ENCODE results near the gene IMPDH2.
A peak's percentile ranks its signal among the peaks of the same experiment; 100 is the strongest.

IMPDH2 gene

DNA sequence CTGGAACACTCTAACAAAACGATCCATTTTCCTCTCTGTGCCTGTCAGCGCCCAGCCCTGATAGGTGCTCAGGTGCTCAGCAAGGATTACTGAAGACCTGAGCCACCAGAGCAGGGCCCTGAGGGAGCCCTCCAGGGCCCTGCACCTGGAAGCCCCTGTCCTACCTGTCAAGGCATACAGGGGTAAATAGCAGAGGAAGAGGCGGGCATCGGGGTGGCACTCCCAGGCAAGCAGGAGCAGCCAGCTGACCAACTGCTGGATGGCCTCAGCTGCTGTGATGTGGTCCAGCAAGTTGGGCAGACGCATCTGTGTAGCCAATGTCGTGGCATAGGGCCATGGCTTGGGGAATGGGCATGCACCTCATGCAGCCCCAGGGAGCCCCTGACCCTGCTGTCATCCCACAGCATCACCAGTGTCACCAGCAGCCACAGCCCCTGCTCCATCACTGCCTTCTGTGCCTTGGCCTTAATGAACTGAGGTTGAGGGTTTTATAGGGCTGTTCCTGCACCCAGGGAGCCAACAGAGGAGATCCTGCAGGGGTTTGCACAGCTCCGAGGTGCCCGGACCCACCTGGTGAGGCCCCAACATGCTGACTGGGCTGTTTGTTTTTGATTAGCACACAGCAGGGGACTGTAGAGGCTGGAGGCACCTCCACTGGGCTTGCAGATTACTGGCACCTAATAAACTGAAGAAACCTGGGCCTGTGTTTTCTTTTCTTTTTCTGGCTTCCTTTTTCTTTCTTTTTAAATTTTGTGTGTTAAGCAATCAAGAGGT is 29.9 kb downstream of the IMPDH2 start:
- no peaks in the 10 kb centered on the region for H3K9me3 Mint-ChIP-seq
- H3K4me3 Mint-ChIP-seq: no peak overlapping the region
- DNase-seq: no peak
- peaks cover 4% of the 10 kb centered on the region for H3K27me3 Mint-ChIP-seq (ENCODE audit: low read depth, poor library complexity)
- TF ChIP-seq, protein P1, sequence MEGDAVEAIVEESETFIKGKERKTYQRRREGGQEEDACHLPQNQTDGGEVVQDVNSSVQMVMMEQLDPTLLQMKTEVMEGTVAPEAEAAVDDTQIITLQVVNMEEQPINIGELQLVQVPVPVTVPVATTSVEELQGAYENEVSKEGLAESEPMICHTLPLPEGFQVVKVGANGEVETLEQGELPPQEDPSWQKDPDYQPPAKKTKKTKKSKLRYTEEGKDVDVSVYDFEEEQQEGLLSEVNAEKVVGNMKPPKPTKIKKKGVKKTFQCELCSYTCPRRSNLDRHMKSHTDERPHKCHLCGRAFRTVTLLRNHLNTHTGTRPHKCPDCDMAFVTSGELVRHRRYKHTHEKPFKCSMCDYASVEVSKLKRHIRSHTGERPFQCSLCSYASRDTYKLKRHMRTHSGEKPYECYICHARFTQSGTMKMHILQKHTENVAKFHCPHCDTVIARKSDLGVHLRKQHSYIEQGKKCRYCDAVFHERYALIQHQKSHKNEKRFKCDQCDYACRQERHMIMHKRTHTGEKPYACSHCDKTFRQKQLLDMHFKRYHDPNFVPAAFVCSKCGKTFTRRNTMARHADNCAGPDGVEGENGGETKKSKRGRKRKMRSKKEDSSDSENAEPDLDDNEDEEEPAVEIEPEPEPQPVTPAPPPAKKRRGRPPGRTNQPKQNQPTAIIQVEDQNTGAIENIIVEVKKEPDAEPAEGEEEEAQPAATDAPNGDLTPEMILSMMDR (IDR thresholded peaks at IDR 0.05): no peak
- H3K36me3 Mint-ChIP-seq (ENCODE audit: low read depth): peaks cover 11% of the 10 kb centered on the region
- H3K4me1 Mint-ChIP-seq: peaks cover 26% of the 10 kb centered on the region
- peak overlapping the region; percentile 6 for H3K27ac Mint-ChIP-seq

DNA sequence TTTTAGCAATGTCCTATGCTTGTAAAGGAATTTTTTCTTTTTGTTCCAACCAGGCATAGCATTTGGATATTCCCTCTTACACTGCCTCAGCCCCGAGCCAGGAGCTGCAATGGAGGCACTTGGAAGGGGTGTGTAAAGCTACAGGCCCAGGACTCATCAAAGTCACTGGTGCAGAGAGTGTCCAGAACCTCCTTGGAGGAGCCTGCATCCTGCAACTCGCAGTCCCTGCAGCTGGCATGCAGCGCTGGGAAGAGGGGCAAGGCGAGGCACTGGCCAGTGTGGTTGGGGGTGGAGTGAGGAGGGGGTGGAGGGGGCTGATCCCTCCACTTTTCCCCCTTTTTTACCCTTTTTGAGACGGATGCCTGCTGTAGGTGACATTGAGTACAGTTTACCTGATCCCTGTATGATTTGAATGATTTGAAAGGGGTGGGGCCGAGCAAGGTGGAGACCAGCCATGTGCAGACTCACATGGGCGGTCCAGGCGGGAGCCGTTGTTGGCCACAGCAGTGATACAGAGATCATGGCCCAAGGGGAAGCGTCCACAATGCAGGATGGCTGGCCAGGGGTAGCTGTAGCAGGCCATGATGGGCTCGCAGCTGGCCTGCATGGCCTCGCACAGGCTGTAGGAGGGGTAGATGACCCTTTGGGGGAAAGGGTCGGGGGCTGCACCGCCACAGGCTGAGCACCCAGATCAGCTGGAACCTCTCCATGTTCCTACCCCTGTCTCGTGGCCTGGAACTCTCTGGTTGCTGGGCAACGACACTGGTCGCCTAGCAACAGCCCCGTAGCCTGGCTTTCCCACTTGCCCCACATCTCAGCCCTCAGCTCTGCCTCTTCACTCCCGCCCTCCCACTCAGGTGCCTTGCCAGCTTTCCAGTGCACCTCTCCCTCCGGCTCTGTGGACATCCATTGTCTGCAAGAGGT is 31.2 kb downstream of the IMPDH2 start:
- Mint-ChIP-seq H3K36me3 (ENCODE audit: low read depth) (peaks cover 11% of the 10 kb centered on the region), H3K9me3 (no peaks in the 10 kb centered on the region), H3K4me1 (peaks cover 26% of the 10 kb centered on the region), H3K27ac (peak overlapping the region; percentile 68), H3K4me3 (no peak overlapping the region), H3K27me3 (ENCODE audit: low read depth, poor library complexity) (peaks cover 6% of the 10 kb centered on the region)
- DNase-seq: peak; percentile 62
- TF ChIP-seq, protein P1 (IDR thresholded peaks at IDR 0.05): no peak

DNA sequence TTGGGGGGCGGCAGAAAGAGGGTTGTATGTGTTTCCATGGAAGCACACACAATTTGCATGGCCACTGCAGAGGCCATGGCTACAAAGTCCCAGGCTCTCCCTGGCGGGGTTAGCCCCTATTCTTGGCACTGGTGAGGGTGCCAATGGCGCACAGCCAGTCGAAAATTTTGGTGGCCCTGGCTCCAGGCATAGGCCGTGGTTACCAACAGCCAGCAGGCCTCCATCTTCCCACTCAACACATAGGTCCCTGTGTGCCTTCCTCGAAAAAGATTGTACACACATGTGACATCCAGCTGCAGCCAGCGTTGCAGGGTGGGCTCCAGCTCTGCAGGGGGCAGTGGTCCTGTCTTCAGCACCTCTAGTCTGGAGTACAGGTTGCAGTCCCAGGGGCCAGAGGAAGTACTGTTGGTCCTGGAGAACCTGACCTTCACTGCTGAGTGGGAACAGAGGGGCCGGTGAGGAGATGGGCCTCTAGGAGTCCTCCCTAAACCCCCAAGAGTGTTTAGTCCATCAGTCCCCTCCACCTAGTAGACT is 32.0 kb downstream of the IMPDH2 start:
- Mint-ChIP-seq H3K27ac (no peak overlapping the region), H3K4me3 (no peak overlapping the region), H3K27me3 (ENCODE audit: low read depth, poor library complexity) (peaks cover 3% of the 10 kb centered on the region), H3K4me1 (peaks cover 26% of the 10 kb centered on the region), H3K9me3 (no peaks in the 10 kb centered on the region), H3K36me3 (ENCODE audit: low read depth) (peaks cover 8% of the 10 kb centered on the region)
- no peak for DNase-seq
- TF ChIP-seq, protein P1 (IDR thresholded peaks at IDR 0.05): no peak

DNA sequence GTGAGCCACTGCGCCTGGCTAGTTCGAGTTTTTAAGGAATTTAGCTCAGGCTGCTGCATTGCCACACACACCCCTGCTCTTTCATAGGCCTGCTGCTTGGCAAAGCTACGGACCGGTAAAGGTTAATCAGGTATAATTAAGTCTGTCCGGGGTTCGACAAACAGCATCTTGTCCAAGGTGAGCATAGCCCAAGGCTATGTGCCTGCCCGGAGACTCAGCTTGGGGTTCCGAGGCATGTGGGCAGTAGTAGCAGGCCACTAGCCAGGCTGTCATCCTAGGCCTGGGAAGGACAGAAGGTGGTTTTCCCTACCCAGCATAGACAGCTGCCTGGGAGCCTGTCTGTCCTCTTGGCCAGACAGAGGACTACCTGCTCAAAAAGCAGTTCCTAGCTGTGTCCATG is 32.6 kb downstream of the IMPDH2 start:
- no peak for DNase-seq
- H3K27ac Mint-ChIP-seq: no peak overlapping the region
- H3K4me3 Mint-ChIP-seq: no peak overlapping the region
- peaks cover 31% of the 10 kb centered on the region for H3K4me1 Mint-ChIP-seq
- TF ChIP-seq, protein P1 (IDR thresholded peaks at IDR 0.05): no peak
- no peaks in the 10 kb centered on the region for H3K9me3 Mint-ChIP-seq
- peaks cover 6% of the 10 kb centered on the region for H3K36me3 Mint-ChIP-seq (ENCODE audit: low read depth)
- H3K27me3 Mint-ChIP-seq (ENCODE audit: low read depth, poor library complexity): peaks cover 2% of the 10 kb centered on the region

DNA sequence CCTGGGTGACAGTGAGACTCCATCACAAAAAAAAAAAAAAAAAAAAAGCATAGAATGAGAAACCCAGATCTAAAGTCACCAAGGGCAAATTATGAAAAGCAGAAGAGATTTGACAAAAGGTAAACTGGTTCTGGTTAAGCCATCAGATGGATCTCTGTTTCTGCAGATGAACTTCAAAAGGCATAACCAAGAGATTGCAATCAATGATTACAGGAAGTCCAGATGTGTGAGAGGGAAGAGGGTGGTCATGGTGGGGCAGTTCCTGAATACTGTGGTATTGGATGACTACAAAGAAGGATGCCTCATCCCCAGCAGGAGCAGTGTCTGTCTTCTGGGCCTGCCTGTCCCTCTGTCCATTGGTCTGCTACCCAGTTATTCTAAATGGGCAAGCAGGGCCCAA is 35.4 kb downstream of the IMPDH2 start:
- Mint-ChIP-seq H3K4me3 (no peak overlapping the region), H3K27ac (no peak overlapping the region), H3K27me3 (ENCODE audit: low read depth, poor library complexity) (peaks cover 2% of the 10 kb centered on the region), H3K4me1 (peaks cover 42% of the 10 kb centered on the region), H3K9me3 (no peaks in the 10 kb centered on the region), H3K36me3 (ENCODE audit: low read depth) (peaks cover 6% of the 10 kb centered on the region)
- TF ChIP-seq, protein P1 (IDR thresholded peaks at IDR 0.05): no peak
- DNase-seq: no peak

Data from nephron progenitor cell (in vitro differentiated cells).